Endometrium (tissue), 2 donors: ENCODE data around the gene RABL6.
"Not testable (repeated sequence)": the region's sequence is repeated elsewhere in the genome, so short reads cannot be mapped to it uniquely, and the experiment has no call there.

Source experiments
- FAIRE-seq: peaks from 2 replicates; lab custom pipeline; 2012; peaks lifted over from hg19 to GRCh38; lab: Jason Lieb, UNC
- donor health status: control.
- donor health status: control.

The RABL6 gene

DNA sequence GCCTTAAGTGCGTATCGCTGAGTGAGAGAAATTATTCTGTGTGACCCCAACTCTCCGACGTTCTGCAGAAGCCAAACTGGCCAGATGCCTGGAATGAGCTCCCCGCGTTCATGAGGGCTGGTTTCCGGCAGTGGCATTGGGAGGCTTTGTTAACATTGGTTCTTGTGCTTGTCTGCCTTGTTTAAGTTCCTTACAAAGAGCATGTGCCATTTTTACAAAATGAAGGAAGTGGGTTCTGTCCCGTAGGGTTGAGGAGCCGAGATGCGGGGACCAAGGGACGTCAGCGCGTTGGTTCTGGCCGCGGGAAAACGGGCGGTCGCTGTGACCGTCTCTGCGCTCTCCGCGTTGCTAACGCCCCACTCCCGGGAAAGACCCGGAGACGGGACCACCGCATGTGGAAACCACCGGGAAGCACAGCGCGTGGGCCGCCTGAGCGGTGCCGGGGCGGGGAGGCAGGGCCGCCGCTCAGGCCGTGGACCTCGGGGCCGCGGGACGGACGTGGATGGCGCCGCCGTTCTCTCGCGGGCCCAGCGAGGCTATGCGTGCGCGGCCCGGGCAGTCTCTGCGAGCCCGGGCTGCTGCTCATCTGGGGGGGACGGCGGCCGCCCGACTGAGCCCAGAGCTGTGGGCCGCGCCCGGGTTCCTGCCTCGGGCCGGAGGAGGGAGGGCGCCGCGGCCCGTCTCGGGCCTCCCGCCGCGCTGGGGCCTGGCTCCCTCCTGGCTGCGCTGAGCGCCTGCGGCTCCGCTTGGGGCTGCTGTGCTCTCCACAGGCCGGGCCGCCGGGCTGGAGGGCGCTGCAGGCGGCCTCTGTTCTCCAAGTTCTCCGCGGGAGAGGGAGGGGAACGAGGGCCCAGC is 13.4 kb downstream of the RABL6 start:
- no peak for FAIRE-seq

DNA sequence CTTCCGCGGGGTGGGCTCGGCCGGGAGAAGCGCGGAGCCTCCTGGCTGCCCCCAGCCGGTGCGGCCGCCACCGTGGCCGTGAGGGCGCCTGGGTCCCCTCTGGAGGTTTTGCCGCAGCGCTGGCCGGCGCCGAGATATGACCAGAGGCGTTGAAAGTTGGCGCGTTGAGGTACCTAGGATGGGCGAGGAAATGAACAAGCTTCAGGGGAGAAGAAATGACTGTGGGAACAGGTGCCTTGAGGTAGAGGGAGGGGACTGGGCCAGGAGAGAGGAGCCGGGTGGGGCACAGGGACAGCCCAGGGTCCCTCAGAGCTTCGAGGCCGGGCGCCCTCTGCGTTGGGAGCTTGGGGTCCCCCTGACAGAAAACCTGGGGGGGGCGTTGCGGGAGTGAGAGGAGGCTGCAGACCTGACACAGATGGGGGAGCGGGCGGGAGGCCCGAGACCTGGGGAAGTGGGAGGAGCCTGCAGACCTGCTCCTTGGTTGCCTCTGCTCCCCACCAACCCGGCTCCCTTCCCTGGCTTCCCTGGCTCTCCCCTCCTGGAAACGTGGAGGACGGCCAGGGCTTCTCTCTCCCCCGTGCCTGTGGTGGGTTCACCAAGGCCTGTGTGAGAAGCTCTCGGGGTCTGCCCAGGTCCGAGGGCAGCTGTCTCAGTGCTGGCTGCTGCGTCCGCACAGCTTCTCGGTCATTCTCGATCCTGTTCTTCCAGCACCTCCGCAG is 14.2 kb downstream of the RABL6 start:
- no peak for FAIRE-seq

DNA sequence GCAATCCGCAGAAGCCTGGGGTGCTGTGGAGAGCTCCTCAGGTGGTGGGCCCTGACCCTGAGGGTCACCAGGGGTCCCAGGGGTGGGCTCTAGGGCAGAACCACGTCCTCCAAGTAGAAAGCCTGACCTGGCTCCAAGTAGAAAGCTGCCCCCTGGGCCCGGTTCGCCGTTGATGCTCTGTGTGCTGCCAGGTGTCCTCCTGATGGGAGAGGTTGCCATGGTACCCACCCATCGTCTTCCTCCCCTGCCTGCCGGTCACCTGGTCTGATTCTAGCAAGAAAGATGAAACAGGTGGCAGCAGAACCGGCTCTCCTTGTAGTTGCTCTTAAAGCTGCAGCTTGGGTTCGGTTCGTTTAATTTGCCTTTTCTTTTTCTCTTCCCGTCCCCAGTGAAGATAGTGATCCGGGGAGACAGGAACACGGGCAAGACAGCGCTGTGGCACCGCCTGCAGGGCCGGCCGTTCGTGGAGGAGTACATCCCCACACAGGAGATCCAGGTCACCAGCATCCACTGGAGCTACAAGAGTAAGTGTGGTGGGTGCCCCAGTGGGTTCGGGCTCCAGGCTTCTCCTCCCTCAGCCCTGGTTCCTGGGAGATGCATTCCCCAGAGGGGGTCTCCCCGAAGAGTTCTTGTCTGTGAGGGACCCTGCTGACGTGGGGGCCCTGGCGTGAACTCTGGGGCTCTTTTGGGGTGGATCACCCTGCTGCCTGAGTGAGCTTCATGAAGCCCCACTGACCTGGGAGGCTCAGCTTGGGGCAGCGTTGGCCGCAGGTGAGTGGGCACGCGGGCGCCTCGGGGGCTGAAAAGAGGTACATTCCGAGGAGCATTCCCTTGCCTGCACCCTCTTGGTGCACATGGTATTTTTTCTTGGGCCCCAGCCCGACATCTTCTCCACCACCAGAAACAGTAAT is 15.6 kb downstream of the RABL6 start:
- no peak for FAIRE-seq

DNA sequence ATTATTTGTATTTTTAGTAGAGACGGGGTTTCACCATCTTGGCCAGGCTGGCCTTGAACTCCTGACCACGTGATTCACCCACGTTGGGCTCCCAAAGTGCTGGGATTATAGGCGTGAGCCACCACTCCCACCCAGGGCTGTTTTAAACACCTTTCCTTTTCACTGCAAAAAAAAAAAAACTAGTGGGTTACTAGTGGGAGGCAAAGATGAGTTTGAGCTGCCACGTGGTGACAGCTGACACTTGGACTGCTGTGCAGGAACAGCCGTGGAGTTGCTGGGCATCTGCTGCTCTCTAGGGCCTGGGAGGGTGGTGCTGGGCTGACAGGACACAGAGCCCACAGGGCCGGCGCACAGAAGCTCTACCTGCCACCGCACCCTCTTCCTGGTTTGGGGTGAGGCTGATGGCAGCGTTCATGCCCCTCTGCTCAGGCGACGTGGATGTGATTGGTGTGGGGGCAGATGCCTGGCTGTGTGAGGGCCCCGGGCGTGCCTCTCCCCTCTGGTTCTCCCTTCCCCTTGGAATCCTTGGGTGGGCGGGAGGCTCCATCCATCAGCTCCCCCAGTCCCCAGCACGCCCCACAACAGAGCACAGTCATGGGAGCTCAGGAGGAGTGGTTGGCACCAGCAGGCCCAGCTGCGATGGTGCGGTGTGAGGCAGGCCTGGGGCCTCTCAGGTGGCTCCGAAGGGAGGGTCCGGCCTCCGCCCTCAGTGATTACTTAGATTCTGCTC is 16.9 kb downstream of the RABL6 start:
- no peak for FAIRE-seq

DNA sequence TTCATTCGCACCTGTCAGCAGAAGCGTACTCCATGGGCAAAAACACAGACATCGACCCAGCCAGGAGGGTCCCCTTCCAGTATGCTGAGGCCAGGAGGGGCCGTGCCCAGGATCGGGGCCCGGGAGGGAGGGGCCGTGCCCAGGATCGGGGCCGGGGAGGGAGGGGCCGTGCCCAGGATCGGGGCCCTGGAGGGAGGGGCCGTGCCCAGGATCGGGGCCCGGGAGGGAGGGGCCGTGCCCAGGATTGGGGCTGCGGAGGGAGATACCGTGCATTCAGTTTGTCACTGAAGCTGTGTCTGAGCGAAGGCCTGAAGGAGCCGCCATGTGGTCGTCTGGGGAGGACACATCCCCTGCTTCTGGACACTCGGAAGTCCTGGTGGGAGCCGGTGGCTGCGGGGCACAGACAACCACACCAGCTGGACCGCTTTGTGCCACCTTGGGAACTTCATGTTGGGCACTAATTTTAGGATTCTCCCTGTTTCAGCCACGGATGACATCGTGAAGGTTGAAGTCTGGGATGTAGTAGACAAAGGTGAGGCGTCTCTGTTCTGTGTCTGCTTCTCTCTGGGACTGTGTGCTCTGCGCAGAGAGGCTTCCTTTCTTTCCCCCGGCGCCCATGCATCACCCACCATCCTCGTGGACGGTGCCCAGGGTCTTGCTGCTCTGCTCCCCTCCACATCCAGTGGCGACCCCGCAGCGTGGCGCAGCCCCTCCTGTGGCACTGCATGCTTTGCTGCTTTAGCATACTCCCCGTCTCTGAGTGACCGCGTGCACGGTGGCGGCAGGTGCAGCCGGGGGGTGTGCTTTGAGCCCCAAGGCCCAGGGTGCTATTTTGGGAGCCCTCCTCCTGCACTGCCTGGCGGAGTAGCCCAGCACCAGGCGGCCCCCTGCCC is 17.8 kb downstream of the RABL6 start:
- no peak for FAIRE-seq

DNA sequence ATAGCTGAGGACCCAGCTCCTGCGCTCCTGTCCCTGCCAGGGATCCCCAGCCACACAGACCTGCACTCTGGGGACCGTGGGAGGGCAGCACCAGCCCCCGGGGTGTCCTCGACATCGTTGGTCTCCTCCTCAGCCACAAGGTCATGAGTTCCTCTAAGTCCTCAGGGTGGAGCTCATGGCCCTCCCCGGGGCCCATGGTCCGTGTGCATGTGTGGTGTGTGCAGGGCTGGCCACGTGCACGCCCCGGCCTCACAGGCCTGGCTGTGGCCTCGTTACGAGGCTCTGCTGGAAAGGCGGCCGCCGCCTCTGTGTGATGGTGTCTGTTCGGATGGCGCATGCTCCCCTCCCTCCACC is 18.4 kb downstream of the RABL6 start:
- no peak for FAIRE-seq

DNA sequence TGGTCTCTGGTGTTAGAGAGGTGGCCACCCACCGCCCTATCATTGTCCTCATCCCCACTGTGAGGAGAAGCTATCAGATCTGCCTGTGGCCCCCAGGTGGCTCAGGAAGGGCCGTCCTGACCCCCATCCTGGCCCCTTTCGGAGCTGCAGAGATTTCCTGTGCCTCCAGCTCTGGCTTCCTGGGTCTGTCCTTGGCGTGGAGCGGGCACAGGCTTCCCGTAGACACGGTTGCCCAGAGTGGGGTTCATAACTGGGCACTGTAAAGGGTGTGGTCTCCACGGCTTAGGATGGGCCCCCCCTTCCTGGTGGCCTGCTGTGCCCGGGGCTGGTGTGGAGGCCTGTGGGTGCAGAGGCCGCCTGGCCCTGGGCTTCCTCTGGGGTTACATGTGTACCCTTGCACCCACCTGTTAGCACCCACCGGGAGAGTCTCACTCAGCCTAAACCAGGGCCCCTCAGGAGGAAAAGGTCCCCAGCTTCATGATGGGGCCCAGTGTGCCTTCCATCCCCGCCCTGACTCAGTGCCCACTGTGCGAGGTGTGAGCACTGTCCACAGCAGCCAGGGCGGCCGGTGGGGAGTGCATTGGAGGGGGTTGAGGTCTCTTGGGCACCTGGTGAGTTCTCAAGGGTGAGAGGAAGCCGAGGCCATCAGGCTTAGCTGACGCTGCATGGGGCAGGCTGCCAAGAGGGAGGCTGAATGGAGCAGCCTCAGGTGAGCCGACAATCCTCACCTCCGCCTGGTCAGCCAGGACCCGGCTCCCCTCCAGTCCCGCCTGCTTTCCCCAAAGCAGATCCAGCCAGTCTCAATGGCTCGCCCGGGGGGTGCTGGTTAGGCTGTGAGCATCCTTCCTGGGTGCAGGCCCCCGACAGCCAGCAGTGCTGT is 19.2 kb downstream of the RABL6 start:
- FAIRE-seq: no peak

DNA sequence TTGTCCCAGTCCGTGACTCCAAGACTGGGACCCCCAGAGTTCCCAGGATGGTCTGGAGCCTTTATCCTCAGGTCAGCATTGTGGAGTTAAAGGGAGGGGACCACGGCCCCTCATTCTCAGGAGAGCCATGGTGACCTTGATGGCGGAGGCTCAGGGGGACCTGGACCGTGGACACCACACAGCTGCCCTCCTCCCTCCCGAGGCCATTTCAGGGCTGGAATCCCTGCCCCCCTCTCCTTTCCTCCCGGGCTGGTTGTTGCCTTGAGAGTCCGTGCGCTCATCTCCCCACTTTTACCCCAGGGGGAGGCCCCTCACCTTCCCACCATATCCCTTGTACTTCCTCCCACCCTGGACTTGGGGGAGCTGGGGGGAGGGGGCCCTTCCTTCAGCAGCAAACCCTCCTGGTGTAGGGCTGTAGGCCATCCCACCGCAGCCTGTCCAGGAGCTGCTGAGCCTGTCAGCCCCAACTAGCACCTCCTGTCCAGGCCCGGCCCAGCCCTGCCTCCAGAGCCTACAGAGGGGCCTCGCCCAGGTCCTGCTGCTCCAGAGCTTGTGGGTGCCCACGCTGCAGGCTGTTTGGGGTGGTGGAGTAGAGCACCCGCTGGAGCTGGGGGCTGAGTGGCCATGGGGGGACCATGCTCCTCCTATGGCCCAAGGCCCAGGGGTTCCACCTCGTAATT is 20.2 kb downstream of the RABL6 start:
- FAIRE-seq: no peak

DNA sequence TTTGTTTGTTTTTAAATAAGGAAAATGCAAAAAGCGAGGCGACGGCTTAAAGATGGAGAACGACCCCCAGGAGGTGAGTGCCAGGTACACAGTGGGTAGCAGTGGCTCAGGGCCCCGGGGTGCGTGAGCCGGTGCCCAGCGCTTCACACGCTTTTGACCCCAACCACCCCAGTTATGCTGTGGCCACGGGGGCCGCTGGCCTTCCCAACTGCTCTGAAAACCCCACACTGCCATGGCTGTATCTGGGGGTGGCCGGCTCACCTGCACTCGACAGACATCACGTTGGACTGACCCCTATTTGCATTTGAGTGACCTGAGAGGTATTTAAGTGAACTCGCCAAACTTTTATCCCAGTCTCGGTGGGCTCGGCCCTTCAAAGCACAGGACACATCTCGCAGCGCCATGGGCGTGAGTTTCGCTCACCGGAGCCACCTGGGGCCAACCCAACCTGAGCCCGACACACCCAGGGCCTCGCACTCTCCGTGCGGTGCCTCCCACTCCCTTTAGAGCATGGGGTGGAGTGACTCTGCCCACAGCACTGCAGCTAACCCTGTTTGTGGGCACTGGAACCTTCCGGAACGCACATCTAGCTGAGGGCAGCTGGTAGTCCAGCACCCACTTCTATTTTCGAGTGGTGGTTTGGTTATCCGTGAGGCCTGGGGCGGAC is 20.9 kb downstream of the RABL6 start:
- FAIRE-seq: no peak

DNA sequence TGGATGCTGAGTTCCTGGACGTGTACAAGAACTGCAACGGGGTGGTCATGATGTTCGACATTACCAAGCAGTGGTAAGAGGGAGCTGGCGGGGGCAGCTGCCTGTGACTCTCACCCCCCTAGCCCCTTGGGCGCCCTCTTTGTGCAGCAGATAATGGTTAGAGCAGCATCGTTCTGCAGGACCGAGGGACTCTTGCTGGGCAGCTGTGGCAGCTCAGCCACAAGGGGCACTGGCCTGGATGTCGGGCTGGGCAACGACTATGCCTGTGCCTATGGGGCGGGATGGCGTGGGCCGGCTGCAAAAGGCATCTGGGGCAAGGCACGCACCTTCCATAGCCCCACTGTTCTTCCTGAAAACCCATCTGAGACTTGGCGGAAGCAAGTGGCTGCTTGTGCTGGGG is 21.7 kb downstream of the RABL6 start:
- FAIRE-seq: no peak

DNA sequence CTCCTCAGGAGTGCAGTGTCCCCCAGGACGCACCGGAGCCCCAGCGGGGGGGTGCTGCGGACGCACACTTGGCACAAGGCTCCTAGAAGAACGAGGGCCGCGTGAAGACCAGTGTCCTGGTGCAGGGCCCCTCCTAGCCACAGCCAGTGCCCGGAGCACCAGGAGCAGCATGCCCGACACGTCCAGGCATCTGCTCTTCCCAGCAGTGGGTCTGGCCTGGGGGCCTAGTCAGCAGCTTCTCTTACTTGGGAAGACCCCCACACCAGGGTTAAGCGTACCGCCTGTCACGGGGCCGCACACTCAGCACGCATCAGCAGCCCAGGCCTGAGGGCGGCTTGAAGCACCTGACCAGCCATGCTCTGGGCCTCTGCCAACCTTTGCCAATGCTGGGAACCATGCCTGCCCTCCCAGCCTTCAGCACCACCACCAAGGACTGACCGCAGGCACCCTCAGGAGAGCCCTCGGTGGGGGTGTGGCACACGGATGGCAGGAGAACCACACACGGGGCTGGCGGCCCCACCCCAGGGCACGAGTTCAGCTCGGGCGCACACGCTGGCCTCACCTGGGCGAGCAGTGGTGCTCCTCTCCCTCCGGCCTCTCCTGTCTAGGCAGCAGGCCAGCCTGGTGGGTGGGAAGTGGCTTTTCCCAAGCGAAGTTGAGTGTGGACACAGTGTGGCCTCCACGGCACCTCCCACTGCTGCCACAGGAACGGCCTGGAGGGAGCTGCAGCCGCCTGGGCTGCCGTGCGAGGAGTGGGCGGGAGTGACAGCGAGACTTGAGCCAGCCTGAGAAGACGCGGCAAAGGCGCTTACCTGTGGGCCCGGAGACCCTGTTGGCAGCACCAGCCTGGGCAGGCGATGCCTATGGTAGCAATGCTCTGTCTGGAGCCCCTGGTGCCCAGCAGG is 22.5 kb downstream of the RABL6 start:
- no peak for FAIRE-seq

DNA sequence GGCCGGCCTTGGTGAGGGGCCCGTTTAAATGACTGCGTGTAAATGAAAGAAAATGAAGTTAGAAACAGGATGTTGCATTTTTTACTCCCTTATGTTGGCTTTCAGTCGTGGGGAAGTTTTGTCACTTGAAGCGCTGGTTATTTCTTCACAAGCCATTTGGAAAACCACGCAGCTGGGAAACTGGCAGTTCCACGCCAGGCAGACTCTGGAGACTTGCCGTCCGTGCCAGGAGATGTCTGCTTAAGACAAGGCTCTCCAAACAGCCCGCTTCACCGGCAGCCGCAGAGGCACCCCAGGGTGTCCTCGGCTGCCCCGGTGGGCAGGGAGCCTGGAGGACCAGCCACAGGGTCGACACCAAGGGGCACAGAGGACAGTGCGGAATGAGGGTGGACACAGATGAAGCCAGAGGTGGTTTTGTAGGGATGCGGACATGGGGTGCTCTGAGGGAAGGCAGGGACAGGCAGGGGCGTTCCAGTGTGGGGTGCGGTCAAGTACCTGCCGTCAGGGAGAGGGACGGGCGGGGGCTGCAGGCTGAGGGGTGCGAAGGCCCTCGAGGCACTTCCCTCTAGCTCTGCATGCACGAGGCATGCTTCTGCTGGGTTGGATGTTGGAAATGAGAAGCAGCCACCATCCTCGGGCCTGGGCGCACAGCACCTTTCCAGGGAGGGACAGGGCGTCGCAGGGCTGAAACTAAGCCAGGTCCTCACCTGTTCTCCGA is 23.4 kb downstream of the RABL6 start:
- no peak for FAIRE-seq

DNA sequence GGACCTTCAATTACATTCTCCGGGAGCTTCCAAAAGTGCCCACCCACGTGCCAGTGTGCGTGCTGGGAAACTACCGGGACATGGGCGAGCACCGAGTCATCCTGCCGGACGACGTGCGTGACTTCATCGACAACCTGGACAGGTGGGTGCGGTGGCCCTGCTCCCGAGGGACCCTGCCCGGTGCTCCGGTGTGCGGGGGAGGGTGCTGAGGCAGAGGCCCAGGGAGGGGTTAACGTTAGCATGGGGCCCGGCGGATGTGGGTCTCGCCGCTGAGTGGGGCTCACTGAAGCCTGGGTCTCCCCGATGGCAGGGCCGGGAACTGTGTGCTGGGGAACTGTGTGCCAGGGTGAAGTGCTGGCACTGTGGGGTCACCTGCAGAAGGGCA is 24.0 kb downstream of the RABL6 start:
- FAIRE-seq: no peak

DNA sequence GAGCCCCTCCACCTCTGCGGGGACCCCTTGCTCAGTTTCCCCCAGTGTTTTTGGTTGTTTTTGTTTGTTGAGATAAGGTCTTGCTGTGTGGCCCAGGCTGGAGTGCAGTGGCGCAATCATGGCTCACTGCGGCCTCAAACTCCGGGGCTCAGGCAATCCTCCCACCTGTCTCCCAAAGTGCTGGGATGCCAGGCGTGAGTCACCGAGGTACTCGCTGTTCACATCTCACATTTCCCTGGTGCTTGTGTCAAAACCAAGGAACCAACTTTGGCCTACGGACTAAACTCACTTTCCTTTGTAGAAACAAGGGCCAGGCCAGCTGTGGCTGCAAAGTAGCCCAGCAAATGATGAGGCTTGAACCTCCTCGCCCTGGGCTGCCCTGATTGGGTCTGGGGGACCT is 24.8 kb downstream of the RABL6 start:
- no peak for FAIRE-seq

DNA sequence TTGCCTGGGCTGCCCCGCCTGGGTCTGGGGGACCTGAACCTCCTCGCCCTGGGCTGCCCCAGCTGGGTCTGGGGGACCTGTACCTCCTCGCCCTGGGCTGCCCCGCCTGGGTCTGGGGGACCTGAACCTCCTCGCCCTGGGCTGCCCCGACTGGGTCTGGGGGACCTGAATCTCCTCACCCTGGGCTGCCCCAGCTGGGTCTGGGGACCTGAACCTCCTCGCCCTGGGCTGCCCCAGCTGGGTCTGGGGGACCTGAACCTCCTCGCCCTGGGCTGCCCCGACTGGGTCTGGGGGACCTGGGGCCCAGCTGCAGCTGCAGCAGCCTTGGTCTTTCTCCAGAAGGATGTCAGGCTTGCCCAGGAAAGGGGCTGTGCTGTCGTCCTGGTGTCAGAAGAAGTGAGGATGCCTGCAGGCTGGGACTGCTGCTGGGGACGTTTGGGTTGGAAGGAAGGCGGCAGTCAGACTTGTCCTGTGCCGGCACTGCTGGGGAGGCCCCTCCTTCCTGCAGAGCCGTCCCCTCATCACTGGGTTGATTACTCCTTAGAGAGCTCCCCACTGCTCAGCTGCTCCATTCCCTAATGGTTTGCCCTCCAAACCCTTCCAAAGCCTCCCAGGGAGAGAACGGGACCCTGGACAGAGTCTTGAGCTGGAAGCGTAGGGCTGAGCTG is 25.8 kb downstream of the RABL6 start:
- FAIRE-seq: not testable (repeated sequence)

DNA sequence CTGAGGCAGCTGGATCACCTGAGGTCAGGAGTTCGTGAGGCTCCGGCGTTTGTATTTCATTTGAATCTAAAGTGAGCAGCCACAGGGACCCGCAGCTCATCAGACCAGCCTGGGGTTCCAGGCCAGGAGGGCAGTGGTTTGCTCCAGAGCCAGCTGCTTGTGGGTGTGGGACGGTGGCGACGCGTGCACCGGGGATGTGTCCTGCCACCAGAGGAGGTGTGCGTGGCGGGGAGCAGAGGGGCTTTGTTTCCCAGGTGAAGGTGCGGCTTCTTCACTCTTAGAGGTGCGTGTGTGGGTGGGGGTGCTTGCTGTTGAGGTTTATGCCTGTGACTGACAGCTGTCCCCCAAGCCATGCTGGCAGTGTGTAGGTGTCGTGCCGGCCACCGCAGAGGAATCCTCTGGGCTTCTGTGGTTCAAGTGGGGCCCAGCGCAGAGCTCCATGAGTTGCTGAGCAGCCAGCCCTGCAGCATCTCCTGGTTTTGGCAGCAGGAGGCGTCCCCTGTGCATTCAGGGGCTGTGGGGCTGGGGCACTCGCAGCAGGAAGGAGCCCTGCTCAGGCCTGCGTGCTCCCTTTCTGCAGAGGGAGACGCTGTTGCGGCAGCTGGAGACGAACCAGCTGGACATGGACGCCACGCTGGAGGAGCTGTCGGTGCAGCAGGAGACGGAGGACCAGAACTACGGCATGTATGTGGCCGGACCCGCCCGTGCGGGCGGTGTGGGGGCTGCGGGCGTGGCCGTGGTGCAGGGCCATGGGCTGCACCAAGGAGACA is 27.6 kb downstream of the RABL6 start:
- no peak for FAIRE-seq
